ENCODE measurements around the gene KLHL2. TPM values are rescaled to one million over a fixed set of nuclear protein-coding genes. Genes with fewer than 3 reads are reported as not detected.
"Not testable (repeated sequence)": the region's sequence is repeated elsewhere in the genome, so short reads cannot be mapped to it uniquely, and the experiment has no call there.

The KLHL2 gene
- total RNA-seq, 5 donors from 2014 or later (not counting 1 experiment from before 2014, with no cell fraction given), result 18.9 to 24.6 (median 21.1) TPM

- H3K27me3 ChIP-seq (replicated peaks in 1 of 2; ENCODE audit: control insufficient read depth in 2 of 2, extremely low read depth in 1 of 2, insufficient read depth in 2 of 2, low read length in 1 of 2); H3K36me3 ChIP-seq (ENCODE audit: control insufficient read depth in 2 of 2, extremely low read depth in 1 of 2, insufficient read depth in 1 of 2, low read length in 1 of 2); ATAC-seq (replicated peaks in 1 of 4); H3K9me3 ChIP-seq; H3K27me3 Mint-ChIP-seq; H3K27ac ChIP-seq (ENCODE audit: low read length); H3K4me1 ChIP-seq (ENCODE audit: control insufficient read depth in 1 of 2, extremely low read depth in 1 of 2, insufficient read depth in 2 of 2, low read length in 2 of 2); DNase-seq; CTCF ChIA-PET; H3K9me3 Mint-ChIP-seq; POLR2A ChIA-PET; H3K4me3 ChIP-seq (ENCODE audit: control insufficient read depth in 1 of 2, extremely low read depth in 1 of 2, low read length in 1 of 2): not testable (repeated sequence)
- peak overlapping the region; percentile 62 to 71 for H3K27ac Mint-ChIP-seq
- H3K4me3 Mint-ChIP-seq, result peak overlapping the region in 1 of 3 donors; percentile 42
- peaks cover 36% of the 10 kb centered on the region for H3K36me3 Mint-ChIP-seq
- peaks cover 43 to 48% (median 43%) of the 10 kb centered on the region in 3 donors for H3K4me1 Mint-ChIP-seq
- 67% methylated on average over 1 of the region's 5 CpGs for WGBS (ENCODE audit: insufficient coverage)
These were observed 14.8 kb downstream of the KLHL2 start for GRCh38 chr4:165221993-165222650.

GRCh38 chr4:165222651-165222994, 15.3 kb downstream of the KLHL2 start:
- Mint-ChIP-seq H3K4me3 (peak overlapping the region in 1 of 3 donors; percentile 42), H3K27ac (peak overlapping the region; percentile 62 to 81), H3K9me3 (no peaks in the 10 kb centered on the region), H3K36me3 (peaks cover 40% of the 10 kb centered on the region), H3K4me1 (peaks cover 38 to 43% (median 38%) of the 10 kb centered on the region in 3 donors), H3K27me3 (no peaks in the 10 kb centered on the region)
- no peaks in the 10 kb centered on the region for H3K27me3 ChIP-seq (replicated peaks in 1 of 2; ENCODE audit: control insufficient read depth in 2 of 2, extremely low read depth in 1 of 2, insufficient read depth in 2 of 2, low read length in 1 of 2)
- H3K9me3 ChIP-seq, result no peaks in the 10 kb centered on the region
- no peak overlapping the region for H3K4me3 ChIP-seq (ENCODE audit: control insufficient read depth in 1 of 2, extremely low read depth in 1 of 2, low read length in 1 of 2)
- no peaks in the 10 kb centered on the region for H3K36me3 ChIP-seq (ENCODE audit: control insufficient read depth in 2 of 2, extremely low read depth in 1 of 2, insufficient read depth in 1 of 2, low read length in 1 of 2)
- no CpG with 5 or more reads among the region's 2 CpGs for WGBS (ENCODE audit: insufficient coverage)
- no peak overlapping the region for H3K27ac ChIP-seq (ENCODE audit: low read length)
- POLR2A ChIA-PET, result no interaction called here
- ATAC-seq (replicated peaks in 1 of 4) (no peak), DNase-seq (no peak)
- CTCF ChIA-PET, result no interaction called here
- H3K4me1 ChIP-seq (ENCODE audit: control insufficient read depth in 1 of 2, extremely low read depth in 1 of 2, insufficient read depth in 2 of 2, low read length in 2 of 2), result peaks cover 5 to 9% of the 10 kb centered on the region in 2 experiments

GRCh38 chr4:165227401-165227800, 20.0 kb downstream of the KLHL2 start:
- WGBS (ENCODE audit: insufficient coverage), result no CpG with 5 or more reads among the region's 2 CpGs
- CTCF ChIA-PET; H3K9me3 ChIP-seq; ATAC-seq (replicated peaks in 1 of 4); H3K27me3 ChIP-seq (replicated peaks in 1 of 2; ENCODE audit: control insufficient read depth in 2 of 2, extremely low read depth in 1 of 2, insufficient read depth in 2 of 2, low read length in 1 of 2); H3K27ac ChIP-seq (ENCODE audit: low read length); H3K9me3 Mint-ChIP-seq; H3K4me3 Mint-ChIP-seq; H3K27ac Mint-ChIP-seq; H3K27me3 Mint-ChIP-seq; DNase-seq; H3K36me3 ChIP-seq (ENCODE audit: control insufficient read depth in 2 of 2, extremely low read depth in 1 of 2, insufficient read depth in 1 of 2, low read length in 1 of 2); H3K4me3 ChIP-seq (ENCODE audit: control insufficient read depth in 1 of 2, extremely low read depth in 1 of 2, low read length in 1 of 2); H3K4me1 ChIP-seq (ENCODE audit: control insufficient read depth in 1 of 2, extremely low read depth in 1 of 2, insufficient read depth in 2 of 2, low read length in 2 of 2): not testable (repeated sequence)
- peaks cover 54% of the 10 kb centered on the region for H3K36me3 Mint-ChIP-seq
- peaks cover 25 to 35% (median 28%) of the 10 kb centered on the region in 3 donors for H3K4me1 Mint-ChIP-seq
- POLR2A ChIA-PET, result interaction anchor here in 1 of 2 donors (0.7 kb wide), 1 partner anchor 79 kb away, joined by 4 read pairs; no protein-coding TSS in a partner anchor

GRCh38 chr4:165229490-165230200, 22.3 kb downstream of the KLHL2 start:
- Mint-ChIP-seq H3K4me3 (peak overlapping the region in 1 of 3 donors; percentile 26), H3K27ac (peak overlapping the region; percentile 59 to 84), H3K36me3 (peaks cover 45% of the 10 kb centered on the region), H3K4me1 (peaks cover 16 to 23% (median 21%) of the 10 kb centered on the region in 3 donors)
- WGBS (ENCODE audit: insufficient coverage), result 55% methylated on average over 2 of the region's 4 CpGs
- ATAC-seq (replicated peaks in 1 of 4), result peak in 2 of 4 experiments; percentile 56 to 58
- H3K9me3 Mint-ChIP-seq; CTCF ChIA-PET; H3K27me3 ChIP-seq (replicated peaks in 1 of 2; ENCODE audit: control insufficient read depth in 2 of 2, extremely low read depth in 1 of 2, insufficient read depth in 2 of 2, low read length in 1 of 2); H3K4me3 ChIP-seq (ENCODE audit: control insufficient read depth in 1 of 2, extremely low read depth in 1 of 2, low read length in 1 of 2); H3K4me1 ChIP-seq (ENCODE audit: control insufficient read depth in 1 of 2, extremely low read depth in 1 of 2, insufficient read depth in 2 of 2, low read length in 2 of 2); H3K9me3 ChIP-seq; H3K27ac ChIP-seq (ENCODE audit: low read length); H3K36me3 ChIP-seq (ENCODE audit: control insufficient read depth in 2 of 2, extremely low read depth in 1 of 2, insufficient read depth in 1 of 2, low read length in 1 of 2); H3K27me3 Mint-ChIP-seq; POLR2A ChIA-PET; DNase-seq: not testable (repeated sequence)

- H3K27ac Mint-ChIP-seq; H3K9me3 Mint-ChIP-seq; H3K4me3 Mint-ChIP-seq; DNase-seq; CTCF ChIA-PET; H3K36me3 ChIP-seq (ENCODE audit: control insufficient read depth in 2 of 2, extremely low read depth in 1 of 2, insufficient read depth in 1 of 2, low read length in 1 of 2); ATAC-seq (replicated peaks in 1 of 4); H3K27me3 Mint-ChIP-seq; H3K9me3 ChIP-seq; H3K4me3 ChIP-seq (ENCODE audit: control insufficient read depth in 1 of 2, extremely low read depth in 1 of 2, low read length in 1 of 2); H3K4me1 ChIP-seq (ENCODE audit: control insufficient read depth in 1 of 2, extremely low read depth in 1 of 2, insufficient read depth in 2 of 2, low read length in 2 of 2); H3K27me3 ChIP-seq (replicated peaks in 1 of 2; ENCODE audit: control insufficient read depth in 2 of 2, extremely low read depth in 1 of 2, insufficient read depth in 2 of 2, low read length in 1 of 2); H3K27ac ChIP-seq (ENCODE audit: low read length): not testable (repeated sequence)
- POLR2A ChIA-PET, result interaction anchor here in 1 of 2 donors (0.6 kb wide), 1 partner anchor 17 kb away, joined by 4 read pairs; no protein-coding TSS in a partner anchor
- Mint-ChIP-seq H3K36me3 (peaks cover 44% of the 10 kb centered on the region), H3K4me1 (peaks cover 22 to 30% (median 28%) of the 10 kb centered on the region in 3 donors)
- 100% methylated on average over 1 of the region's 4 CpGs for WGBS (ENCODE audit: insufficient coverage)
These were observed 25.5 kb downstream of the KLHL2 start for GRCh38 chr4:165232623-165233433.

- Mint-ChIP-seq H3K36me3 (peaks cover 45% of the 10 kb centered on the region), H3K4me1 (peaks cover 17 to 31% (median 24%) of the 10 kb centered on the region in 3 donors), H3K4me3 (no peak overlapping the region), H3K27me3 (no peaks in the 10 kb centered on the region), H3K9me3 (no peaks in the 10 kb centered on the region), H3K27ac (no peak overlapping the region)
- H3K9me3 ChIP-seq, result no peaks in the 10 kb centered on the region
- POLR2A ChIA-PET, result interaction anchor here in 1 of 2 donors (0.6 kb wide), 1 partner anchor 32 kb away, joined by 3 read pairs; no protein-coding TSS in a partner anchor
- ATAC-seq (replicated peaks in 1 of 4), result no peak
- H3K36me3 ChIP-seq (ENCODE audit: control insufficient read depth in 2 of 2, extremely low read depth in 1 of 2, insufficient read depth in 1 of 2, low read length in 1 of 2), result peaks cover 0 to 6% of the 10 kb centered on the region in 2 donors
- no peak for DNase-seq
- H3K4me3 ChIP-seq (ENCODE audit: control insufficient read depth in 1 of 2, extremely low read depth in 1 of 2, low read length in 1 of 2), result no peak overlapping the region
- H3K4me1 ChIP-seq (ENCODE audit: control insufficient read depth in 1 of 2, extremely low read depth in 1 of 2, insufficient read depth in 2 of 2, low read length in 2 of 2), result peaks cover 0 to 2% of the 10 kb centered on the region in 2 experiments
- CTCF ChIA-PET, result interaction anchor here in 1 of 2 donors (0.7 kb wide), 1 partner anchor 74 kb away, joined by 4 read pairs; no protein-coding TSS in a partner anchor
- no peaks in the 10 kb centered on the region for H3K27me3 ChIP-seq (replicated peaks in 1 of 2; ENCODE audit: control insufficient read depth in 2 of 2, extremely low read depth in 1 of 2, insufficient read depth in 2 of 2, low read length in 1 of 2)
- 85% methylated on average over 2 of the region's 5 CpGs for WGBS (ENCODE audit: insufficient coverage)
- H3K27ac ChIP-seq (ENCODE audit: low read length), result no peak overlapping the region
These were observed 27.4 kb downstream of the KLHL2 start for GRCh38 chr4:165234766-165235165.

Measured in T-cell (primary cell).